ENCODE measurements around the gene KCNG2.

DNA sequence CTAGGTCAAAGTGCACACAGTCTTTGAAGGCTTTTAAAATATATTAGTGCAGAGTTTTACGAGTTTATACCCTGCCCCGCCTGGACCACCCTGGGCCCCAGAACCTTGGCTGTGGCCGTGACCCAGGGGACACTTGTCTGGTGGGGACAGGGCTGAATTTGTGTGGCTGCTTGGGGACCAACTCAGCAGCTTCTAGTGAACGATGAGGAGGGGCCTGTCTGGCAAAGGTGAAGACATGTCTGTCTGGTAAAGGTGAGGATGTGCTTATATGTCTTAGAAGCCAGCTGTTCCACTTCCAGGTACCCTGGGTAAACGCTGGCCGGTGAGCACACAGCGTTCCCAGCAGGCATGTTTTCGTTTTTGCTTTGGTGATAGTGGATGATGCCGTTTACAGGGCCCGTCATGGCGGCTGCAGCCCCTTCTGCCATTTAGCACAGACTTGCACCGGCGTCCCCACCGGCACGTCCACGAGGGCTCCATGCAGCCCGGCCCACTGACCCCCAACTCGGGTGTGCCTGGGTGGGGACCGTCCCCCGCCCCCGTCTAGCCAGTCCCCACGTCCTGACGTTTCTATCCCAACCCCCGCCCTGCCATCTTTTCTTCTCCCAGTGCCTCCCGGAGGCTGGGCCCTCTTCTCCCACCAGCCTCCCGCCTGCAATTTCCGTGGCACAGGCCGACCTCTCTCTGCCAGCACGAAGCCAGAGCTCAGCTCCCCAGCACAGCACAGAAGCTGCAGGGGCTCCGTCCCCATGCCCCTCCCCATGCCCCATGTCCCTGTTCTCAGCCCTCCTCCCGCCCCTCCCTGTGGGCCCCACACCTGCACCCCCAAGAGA lies 85.9 kb downstream of the KCNG2 start:
- TF ChIP-seq, protein P1, sequence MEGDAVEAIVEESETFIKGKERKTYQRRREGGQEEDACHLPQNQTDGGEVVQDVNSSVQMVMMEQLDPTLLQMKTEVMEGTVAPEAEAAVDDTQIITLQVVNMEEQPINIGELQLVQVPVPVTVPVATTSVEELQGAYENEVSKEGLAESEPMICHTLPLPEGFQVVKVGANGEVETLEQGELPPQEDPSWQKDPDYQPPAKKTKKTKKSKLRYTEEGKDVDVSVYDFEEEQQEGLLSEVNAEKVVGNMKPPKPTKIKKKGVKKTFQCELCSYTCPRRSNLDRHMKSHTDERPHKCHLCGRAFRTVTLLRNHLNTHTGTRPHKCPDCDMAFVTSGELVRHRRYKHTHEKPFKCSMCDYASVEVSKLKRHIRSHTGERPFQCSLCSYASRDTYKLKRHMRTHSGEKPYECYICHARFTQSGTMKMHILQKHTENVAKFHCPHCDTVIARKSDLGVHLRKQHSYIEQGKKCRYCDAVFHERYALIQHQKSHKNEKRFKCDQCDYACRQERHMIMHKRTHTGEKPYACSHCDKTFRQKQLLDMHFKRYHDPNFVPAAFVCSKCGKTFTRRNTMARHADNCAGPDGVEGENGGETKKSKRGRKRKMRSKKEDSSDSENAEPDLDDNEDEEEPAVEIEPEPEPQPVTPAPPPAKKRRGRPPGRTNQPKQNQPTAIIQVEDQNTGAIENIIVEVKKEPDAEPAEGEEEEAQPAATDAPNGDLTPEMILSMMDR (IDR thresholded peaks at IDR 0.05): no peak
- no peak for TF ChIP-seq POLR2A (IDR thresholded peaks at IDR 0.05; ENCODE audit: low read depth)
